HepG2 (cell line): Measurements from ENCODE around the gene FAM117A. TPM values are rescaled to one million over a fixed set of nuclear protein-coding genes. Genes with fewer than 3 reads are reported as not detected.
A peak's percentile ranks its signal among the peaks of the same experiment; 100 is the strongest.

ENCODE experiments used
- CENPX ChIP-seq: sonication (generic); formaldehyde crosslinking; IDR thresholded peaks from 2 replicates; pipeline ENCODE4 v1.9.0; 2021; ENCODE audit warnings: mild to moderate bottlenecking, missing genetic modification reagents, moderate library complexity
- FLYWCH1 ChIP-seq: sonication (generic); formaldehyde crosslinking; IDR thresholded peaks from 2 replicates; pipeline ENCODE4 v1.8.1; 2023; ENCODE audit warnings: mild to moderate bottlenecking, missing genetic modification reagents
- GLMP ChIP-seq: sonication (generic); formaldehyde crosslinking; IDR thresholded peaks from 2 replicates; pipeline ENCODE4 v1.9.0; 2021; ENCODE audit warnings: missing genetic modification reagents, mild to moderate bottlenecking, borderline replicate concordance
- GPN1 ChIP-seq: sonication (generic); formaldehyde crosslinking; IDR thresholded peaks from 2 replicates; pipeline ENCODE4 v1.5.1; 2020; ENCODE audit warnings: missing genetic modification reagents, borderline replicate concordance
- GRHL1 ChIP-seq: sonication (generic); formaldehyde crosslinking; conservative IDR thresholded peaks from 2 replicates; pipeline ENCODE4 v1.8.0; 2022; ENCODE audit warnings: missing genetic modification reagents
- HNRNPUL1 ChIP-seq: fragments of 200-400 bp; formaldehyde crosslinking; IDR thresholded peaks from 2 replicates; pipeline ENCODE4 v1.6.1; 2017; ENCODE audit warnings: low read depth, mild to moderate bottlenecking, low read length, moderate library complexity
- KDM6A ChIP-seq: IDR thresholded peaks from 2 replicates; pipeline ENCODE4 v1.6.1; 2016; ENCODE audit warnings: low read depth
- NPAS2 ChIP-seq: sonication (generic); formaldehyde crosslinking; IDR thresholded peaks from 2 replicates; pipeline ENCODE4 v1.8.0; 2022; ENCODE audit warnings: mild to moderate bottlenecking, missing genetic modification reagents, borderline replicate concordance
- POGZ ChIP-seq: sonication (generic); formaldehyde crosslinking; IDR thresholded peaks from 2 replicates; pipeline ENCODE4 v1.4.0; 2020; ENCODE audit warnings: mild to moderate bottlenecking, missing genetic modification reagents
- RXRB ChIP-seq: IDR thresholded peaks from 2 replicates; pipeline ENCODE4 v1.6.1; 2016; ENCODE audit warnings: borderline replicate concordance, missing genetic modification reagents, missing compliant biosample characterization
- SMAD1 ChIP-seq: sonication (generic); formaldehyde crosslinking; IDR thresholded peaks from 2 replicates; pipeline ENCODE4 v1.4.0; 2020; ENCODE audit warnings: missing genetic modification reagents, low read depth, mild to moderate bottlenecking, borderline replicate concordance
- SMYD3 ChIP-seq: sonication (generic); formaldehyde crosslinking; IDR thresholded peaks from 2 replicates; pipeline ENCODE4 v1.8.1; 2023; ENCODE audit warnings: mild to moderate bottlenecking, missing genetic modification reagents
- SRF ChIP-seq: IDR thresholded peaks from 2 replicates; pipeline ENCODE4 v1.6.1; 2011; ENCODE audit warnings: mild to moderate bottlenecking, low read depth, low read length, moderate library complexity
- TEAD3 ChIP-seq: optimal IDR thresholded peaks from 2 replicates; pipeline ENCODE3; 2016; ENCODE audit warnings: borderline replicate concordance
- ZBTB37 ChIP-seq: sonication (generic); formaldehyde crosslinking; IDR thresholded peaks from 2 replicates; pipeline ENCODE4 v1.4.0; 2020; ENCODE audit warnings: mild to moderate bottlenecking, missing genetic modification reagents
- ZBTB49 ChIP-seq: sonication (generic); formaldehyde crosslinking; IDR thresholded peaks from 2 replicates; pipeline ENCODE4 v1.4.0; 2020; ENCODE audit warnings: missing genetic modification reagents, borderline replicate concordance
- ZMYM4 ChIP-seq: sonication (generic); formaldehyde crosslinking; IDR thresholded peaks from 2 replicates; pipeline ENCODE4 v1.8.1; 2023; ENCODE audit warnings: mild to moderate bottlenecking, missing genetic modification reagents
- ZNF354B ChIP-seq: sonication (generic); formaldehyde crosslinking; IDR thresholded peaks from 2 replicates; pipeline ENCODE4 v1.8.0; 2022; ENCODE audit warnings: mild to moderate bottlenecking, missing genetic modification reagents
- ZNF530 ChIP-seq: sonication (generic); formaldehyde crosslinking; IDR thresholded peaks from 2 replicates; pipeline ENCODE4 v1.5.0; 2020; ENCODE audit warnings: low read depth, mild to moderate bottlenecking, missing genetic modification reagents
- ZNF549 ChIP-seq: sonication (generic); formaldehyde crosslinking; IDR thresholded peaks from 2 replicates; pipeline ENCODE4 v1.5.0; 2020; ENCODE audit warnings: missing genetic modification reagents
- ZNF577 ChIP-seq: sonication (generic); formaldehyde crosslinking; IDR thresholded peaks from 2 replicates; pipeline ENCODE4 v1.4.0; 2020; ENCODE audit warnings: mild to moderate bottlenecking, low read depth, missing genetic modification reagents, borderline replicate concordance
- ZNF589 ChIP-seq: sonication (generic); formaldehyde crosslinking; conservative IDR thresholded peaks from 2 replicates; pipeline ENCODE4 v1.8.0; 2022; ENCODE audit warnings: mild to moderate bottlenecking, moderate library complexity, missing genetic modification reagents
- ZNF598 ChIP-seq: sonication (generic); formaldehyde crosslinking; IDR thresholded peaks from 2 replicates; pipeline ENCODE4 v1.5.1; 2020; ENCODE audit warnings: mild to moderate bottlenecking, missing genetic modification reagents, borderline replicate concordance
- ZSCAN20 ChIP-seq: sonication (generic); formaldehyde crosslinking; IDR thresholded peaks from 2 replicates; pipeline ENCODE4 v1.4.0; 2020; ENCODE audit warnings: missing genetic modification reagents, mild to moderate bottlenecking, borderline replicate concordance
- polyA plus RNA-seq, 8 experiments: library from polyadenylated mRNA; depleted of rRNA in 3 of 8; stranded (reverse) in 7 of 8; unstranded in 1 of 8; fragments of >200 nt; fragmentation: Illumina TruSeq in 4 of 8; extraction: Trizol in 4 of 8; gene quantifications; 2 replicates each; pipeline versions ENCODE4 v1.2.1 to v1.2.3, GENCODE V29; 2011 to 2016; ENCODE audit warnings: low read depth in 4 of 8, missing spikeins in 1 of 8, mixed read lengths in 1 of 8; ENCODE audit not compliant: insufficient read depth in 1 of 8
- total RNA-seq, 5 experiments: library from RNA; depleted of rRNA; stranded (reverse); fragments of >200 nt; fragmentation: Illumina TruSeq; extraction: Trizol; gene quantifications; 2 replicates each; pipeline ENCODE4 v1.2.3, GENCODE V29; 2016; ENCODE audit warnings: low read depth in 1 of 5

The FAM117A gene
- total and polyA plus RNA-seq, 2 of the 13 experiments (the other 11 are each of a cell fraction or from before 2014, with no cell fraction given): 12.1 to 19.8 TPM

- TF ChIP-seq RXRB (CRISPR knock-in tag) (peak; percentile 74), ZBTB37 (0 out of 2 replicates have a peak, but pooled peaks have one; percentile 67), ZMYM4 (CRISPR knock-in tag) (peak; percentile 99), SRF (no peak), ZNF577 (CRISPR knock-in tag) (no peak), ZNF589 (CRISPR knock-in tag) (no peak), SMAD1 (no peak), ZNF354B (CRISPR knock-in tag) (no peak), SMYD3 (no peak), TEAD3 (CRISPR knock-in tag) (peak; percentile 97), FLYWCH1 (CRISPR knock-in tag) (no peak), CENPX (CRISPR knock-in tag) (no peak), GPN1 (no peak), ZNF598 (peak; percentile 83), POGZ (peak; percentile 96), ZNF530 (CRISPR knock-in tag) (no peak), ZBTB49 (CRISPR knock-in tag) (no peak), GRHL1 (CRISPR knock-in tag) (no peak), NPAS2 (CRISPR knock-in tag) (no peak), ZSCAN20 (CRISPR knock-in tag) (no peak), HNRNPUL1 (no peak), GLMP (CRISPR knock-in tag) (no peak), KDM6A (no peak), ZNF549 (CRISPR knock-in tag) (no peak)
These were observed 56.1 kb downstream of the FAM117A start, which contains the start of gene SLC35B1 (continued) for GRCh38 chr17:49707608-49708514.
